Breast epithelium (tissue), 4 donors: ENCODE data around the gene RTP2. TPM values are rescaled to one million over a fixed set of nuclear protein-coding genes. Genes with fewer than 3 reads are reported as not detected.

Experiments
- DNase-seq, 2 donors: peaks; one replicate each; pipeline ENCODE4 v3.0.0-alpha.2; 2019; ENCODE audit warnings: low spot score in 2 of 2
- H3K27ac ChIP-seq, 2 donors: fragments of 200-600 bp; sonication (generic) in 1 of 2; one replicate each; pipeline ENCODE4 v1.5.1; 2016 to 2019; ENCODE audit warnings: mild to moderate bottlenecking in 1 of 2
- H3K27me3 ChIP-seq, 2 donors: fragments of 200-600 bp; sonication (generic) in 1 of 2; one replicate each; pipeline versions ENCODE4 v1.5.1 to v1.6.0; 2017 to 2019; ENCODE audit warnings: control low read depth in 1 of 2, mild to moderate bottlenecking in 1 of 2
- H3K36me3 ChIP-seq: fragments of 200-600 bp; one replicate; pipeline ENCODE4 v1.5.1; 2019
- H3K4me1 ChIP-seq, 2 donors: fragments of 200-600 bp; sonication (generic); one replicate each; pipeline ENCODE4 v1.5.1; 2016 to 2019; ENCODE audit warnings: control low read depth in 1 of 2
- H3K4me3 ChIP-seq, 3 donors: fragments of 200-600 bp; sonication (generic); 1 replicate in 2 of 3; 2 replicates in 1 of 3; pipeline ENCODE4 v1.5.1; 2016 to 2019; ENCODE audit warnings: mild to moderate bottlenecking in 3 of 3, moderate library complexity in 2 of 3
- H3K9me3 ChIP-seq, 2 donors: fragments of 200-600 bp; sonication (generic) in 1 of 2; one replicate each; pipeline ENCODE4 v1.5.1; 2016 to 2019; ENCODE audit warnings: control low read depth in 1 of 2
- POLR2A ChIP-seq: fragments of 450-650 bp; IDR thresholded peaks from one replicate; pipeline ENCODE4 v1.6.1; 2016; ENCODE audit warnings: antibody characterized with exemption, mild to moderate bottlenecking, moderate library complexity
- POLR2AphosphoS5 ChIP-seq, 3 donors: sonication (generic); formaldehyde crosslinking; IDR thresholded peaks; one replicate each; pipeline ENCODE4 v1.6.1; 2017; ENCODE audit warnings: antibody characterized with exemption in 3 of 3
- intact Hi-C: fragments of 100-400 bp; cut with DNase I; formaldehyde crosslinking; loops from one replicate; pipeline ENCODE4 v1.15.1; 2023; ENCODE audit warnings: low total_unique reads
- total RNA-seq, 3 donors: library from RNA; depleted of rRNA; stranded (reverse); fragments of >200 nt; gene quantifications; one replicate each; pipeline ENCODE4 v1.1.0, GENCODE V29; 2016
- TF ChIP-seq, protein P1 (sequence below), 3 donors: fragments of 450-650 bp; IDR thresholded peaks; one replicate each; pipeline ENCODE4 v1.5.1; 2016 to 2017; ENCODE audit warnings: antibody characterized with exemption in 3 of 3, mild to moderate bottlenecking in 3 of 3, moderate library complexity in 3 of 3

The RTP2 gene
- total RNA-seq, 3 donors from 2014 or later: not detected

DNA sequence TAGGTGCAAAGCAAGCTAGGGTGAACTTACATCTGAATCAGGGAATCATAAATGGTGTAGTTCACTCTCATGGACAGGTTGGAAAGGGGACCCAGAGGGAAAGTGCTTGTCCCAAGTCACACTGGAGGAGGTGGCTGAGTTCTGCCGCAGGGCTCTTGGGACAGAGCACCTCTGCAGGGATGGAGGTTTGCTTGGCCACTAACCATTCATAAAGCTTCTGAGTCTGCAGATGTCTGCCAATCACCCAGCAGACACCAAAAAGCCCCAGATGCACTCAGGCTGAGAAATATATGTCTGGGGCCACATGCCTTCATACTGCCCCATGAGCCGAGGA is 17.9 kb upstream of the RTP2 start:
- intact Hi-C loops: no loop called here
- Histone ChIP-seq H3K27me3 (no peaks in the 10 kb centered on the region), H3K27ac (peak overlapping the region; percentile 15 to 26), H3K4me3 (no peak overlapping the region), H3K36me3 (peaks cover 18% of the 10 kb centered on the region), H3K9me3 (no peaks in the 10 kb centered on the region), H3K4me1 (no peaks in the 10 kb centered on the region)
- TF ChIP-seq, protein P1, sequence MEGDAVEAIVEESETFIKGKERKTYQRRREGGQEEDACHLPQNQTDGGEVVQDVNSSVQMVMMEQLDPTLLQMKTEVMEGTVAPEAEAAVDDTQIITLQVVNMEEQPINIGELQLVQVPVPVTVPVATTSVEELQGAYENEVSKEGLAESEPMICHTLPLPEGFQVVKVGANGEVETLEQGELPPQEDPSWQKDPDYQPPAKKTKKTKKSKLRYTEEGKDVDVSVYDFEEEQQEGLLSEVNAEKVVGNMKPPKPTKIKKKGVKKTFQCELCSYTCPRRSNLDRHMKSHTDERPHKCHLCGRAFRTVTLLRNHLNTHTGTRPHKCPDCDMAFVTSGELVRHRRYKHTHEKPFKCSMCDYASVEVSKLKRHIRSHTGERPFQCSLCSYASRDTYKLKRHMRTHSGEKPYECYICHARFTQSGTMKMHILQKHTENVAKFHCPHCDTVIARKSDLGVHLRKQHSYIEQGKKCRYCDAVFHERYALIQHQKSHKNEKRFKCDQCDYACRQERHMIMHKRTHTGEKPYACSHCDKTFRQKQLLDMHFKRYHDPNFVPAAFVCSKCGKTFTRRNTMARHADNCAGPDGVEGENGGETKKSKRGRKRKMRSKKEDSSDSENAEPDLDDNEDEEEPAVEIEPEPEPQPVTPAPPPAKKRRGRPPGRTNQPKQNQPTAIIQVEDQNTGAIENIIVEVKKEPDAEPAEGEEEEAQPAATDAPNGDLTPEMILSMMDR (IDR thresholded peaks at IDR 0.05): no peak
- TF ChIP-seq POLR2AphosphoS5 (IDR thresholded peaks at IDR 0.05) (no peak), POLR2A (no peak)
- DNase-seq: no peak

DNA sequence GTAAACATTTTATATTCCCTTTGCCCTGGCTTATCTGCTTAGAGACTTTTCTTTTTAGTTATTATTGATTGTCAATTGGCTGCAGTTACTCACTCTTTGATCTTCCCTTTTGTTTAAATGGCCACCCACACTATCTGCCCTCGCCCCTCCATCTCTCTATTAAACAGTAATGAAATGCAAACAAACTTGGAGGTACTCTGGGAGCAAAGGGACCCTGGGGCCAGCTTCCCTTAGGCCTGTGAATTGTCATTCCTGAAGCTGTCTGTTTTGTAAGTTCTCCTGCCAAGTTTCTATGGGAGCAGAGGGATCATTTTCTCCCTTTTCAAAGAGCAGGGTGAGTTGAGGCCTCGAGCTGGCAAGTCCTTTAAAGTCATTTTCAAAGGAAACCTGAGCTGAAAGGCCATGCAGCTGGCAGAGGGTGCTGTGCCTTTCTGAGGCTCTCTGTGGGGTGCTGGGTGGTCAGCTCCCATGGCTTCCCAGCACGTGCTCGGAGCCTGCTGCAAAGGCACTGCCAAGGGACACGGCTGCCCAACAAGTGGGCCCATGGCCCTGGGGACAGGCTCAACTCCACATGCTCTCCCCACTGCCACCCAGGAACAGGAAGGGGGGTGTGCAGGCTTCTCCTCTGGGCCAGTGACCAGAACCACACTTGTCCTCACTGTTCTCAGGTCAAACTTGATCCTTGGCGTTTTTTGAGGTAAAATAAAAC is 17.4 kb upstream of the RTP2 start:
- H3K4me1 ChIP-seq: no peaks in the 10 kb centered on the region
- H3K36me3 ChIP-seq: peaks cover 15% of the 10 kb centered on the region
- TF ChIP-seq, protein P1 (IDR thresholded peaks at IDR 0.05): no peak
- TF ChIP-seq POLR2A: no peak
- no peak for TF ChIP-seq POLR2AphosphoS5 (IDR thresholded peaks at IDR 0.05)
- DNase-seq: no peak
- intact Hi-C loops: no loop called here
- H3K4me3 ChIP-seq: no peak overlapping the region
- H3K9me3 ChIP-seq: no peaks in the 10 kb centered on the region
- peak overlapping the region; percentile 15 to 26 for H3K27ac ChIP-seq
- no peaks in the 10 kb centered on the region for H3K27me3 ChIP-seq

- no peaks in the 10 kb centered on the region for H3K9me3 ChIP-seq
Observed at GRCh38 chr3:187718802-187719201, 16.4 kb upstream of the RTP2 start.

DNA sequence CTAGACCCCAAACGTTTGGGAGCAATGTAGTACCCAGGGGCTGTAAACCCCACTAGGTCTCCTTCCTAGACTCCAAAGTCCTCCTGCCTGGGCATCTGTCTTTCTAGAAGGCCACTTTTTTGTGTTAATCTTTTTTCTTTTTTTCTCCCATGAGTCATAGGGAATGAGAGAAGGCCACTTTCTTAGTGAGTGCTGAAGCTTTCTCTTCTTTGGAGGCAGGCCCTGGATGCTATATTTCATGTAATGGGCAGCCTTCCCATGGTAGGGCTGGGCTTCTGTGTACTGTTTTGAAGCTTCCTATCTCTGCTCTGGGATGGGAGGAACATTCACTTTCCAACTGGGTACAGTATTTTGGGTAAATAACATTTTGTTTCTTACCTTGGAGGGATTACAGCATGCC is 15.2 kb upstream of the RTP2 start:
- Histone ChIP-seq H3K27ac (no peak overlapping the region), H3K4me3 (no peak overlapping the region), H3K4me1 (no peaks in the 10 kb centered on the region), H3K36me3 (no peaks in the 10 kb centered on the region), H3K9me3 (no peaks in the 10 kb centered on the region), H3K27me3 (no peaks in the 10 kb centered on the region)
- DNase-seq: no peak
- TF ChIP-seq POLR2A: no peak
- TF ChIP-seq POLR2AphosphoS5 (IDR thresholded peaks at IDR 0.05): no peak
- TF ChIP-seq, protein P1 (IDR thresholded peaks at IDR 0.05): no peak
- intact Hi-C loops: no loop called here

More at GRCh38 chr3:187718802-187719201, 16.4 kb upstream of the RTP2 start:
- no peak overlapping the region for H3K27ac ChIP-seq
- no peaks in the 10 kb centered on the region for H3K4me1 ChIP-seq
- H3K4me3 ChIP-seq: no peak overlapping the region
- TF ChIP-seq, protein P1 (IDR thresholded peaks at IDR 0.05): no peak
- no peak for DNase-seq
- intact Hi-C loops: no loop called here
- peaks cover 7% of the 10 kb centered on the region for H3K36me3 ChIP-seq
- no peaks in the 10 kb centered on the region for H3K27me3 ChIP-seq

- DNase-seq: peak; percentile 63 to 66
- H3K4me3 ChIP-seq: no peak overlapping the region
- no peaks in the 10 kb centered on the region for H3K9me3 ChIP-seq
- TF ChIP-seq, protein P1 (IDR thresholded peaks at IDR 0.05): peak; percentile 75 to 93 (median 88)
- no peak for TF ChIP-seq POLR2AphosphoS5 (IDR thresholded peaks at IDR 0.05)
- H3K27me3 ChIP-seq: no peaks in the 10 kb centered on the region
- intact Hi-C loops: no loop called here
- no peaks in the 10 kb centered on the region for H3K36me3 ChIP-seq
- H3K27ac ChIP-seq: no peak overlapping the region
- H3K4me1 ChIP-seq: no peaks in the 10 kb centered on the region
Observed at GRCh38 chr3:187714404-187714979, 12.1 kb upstream of the RTP2 start.
